GM13976 (cell line): ENCODE measurements around the gene NRDE2.
A peak's percentile ranks its signal among the peaks of the same experiment; 100 is the strongest.

Source experiments
- DNase-seq: peaks from one replicate; pipeline ENCODE4 v3.0.0; 2012; ENCODE audit warnings: low spot score
- in situ Hi-C: fragments of 300-500 bp; cut with MboI; formaldehyde crosslinking; loops from one replicate; pipeline ENCODE4 v1.12.0; 2022; ENCODE audit warnings: low sequenced_read_pairs, mixed read lengths, inconsistent platforms; ENCODE audit not compliant: unreplicated experiment
- TF ChIP-seq, protein P1 (sequence below): IDR thresholded peaks from 2 replicates; pipeline ENCODE4 v1.5.1; 2012; ENCODE audit warnings: borderline replicate concordance, mild to moderate bottlenecking; ENCODE audit not compliant: insufficient read depth; ENCODE audit errors: extremely low read depth, missing control alignments, control extremely low read depth

Gene NRDE2

GRCh38 chr14:90331497-90332270 is at the start of gene NRDE2:
Gene NRDE2, minus strand, starts transcription at chr14:90331941. Its CDS starts 37 bp downstream, at chr14:90331904.
- TF ChIP-seq, protein P1, sequence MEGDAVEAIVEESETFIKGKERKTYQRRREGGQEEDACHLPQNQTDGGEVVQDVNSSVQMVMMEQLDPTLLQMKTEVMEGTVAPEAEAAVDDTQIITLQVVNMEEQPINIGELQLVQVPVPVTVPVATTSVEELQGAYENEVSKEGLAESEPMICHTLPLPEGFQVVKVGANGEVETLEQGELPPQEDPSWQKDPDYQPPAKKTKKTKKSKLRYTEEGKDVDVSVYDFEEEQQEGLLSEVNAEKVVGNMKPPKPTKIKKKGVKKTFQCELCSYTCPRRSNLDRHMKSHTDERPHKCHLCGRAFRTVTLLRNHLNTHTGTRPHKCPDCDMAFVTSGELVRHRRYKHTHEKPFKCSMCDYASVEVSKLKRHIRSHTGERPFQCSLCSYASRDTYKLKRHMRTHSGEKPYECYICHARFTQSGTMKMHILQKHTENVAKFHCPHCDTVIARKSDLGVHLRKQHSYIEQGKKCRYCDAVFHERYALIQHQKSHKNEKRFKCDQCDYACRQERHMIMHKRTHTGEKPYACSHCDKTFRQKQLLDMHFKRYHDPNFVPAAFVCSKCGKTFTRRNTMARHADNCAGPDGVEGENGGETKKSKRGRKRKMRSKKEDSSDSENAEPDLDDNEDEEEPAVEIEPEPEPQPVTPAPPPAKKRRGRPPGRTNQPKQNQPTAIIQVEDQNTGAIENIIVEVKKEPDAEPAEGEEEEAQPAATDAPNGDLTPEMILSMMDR = no peak
- DNase-seq = peak; percentile 96
- in situ Hi-C loops = no loop called here

DNA sequence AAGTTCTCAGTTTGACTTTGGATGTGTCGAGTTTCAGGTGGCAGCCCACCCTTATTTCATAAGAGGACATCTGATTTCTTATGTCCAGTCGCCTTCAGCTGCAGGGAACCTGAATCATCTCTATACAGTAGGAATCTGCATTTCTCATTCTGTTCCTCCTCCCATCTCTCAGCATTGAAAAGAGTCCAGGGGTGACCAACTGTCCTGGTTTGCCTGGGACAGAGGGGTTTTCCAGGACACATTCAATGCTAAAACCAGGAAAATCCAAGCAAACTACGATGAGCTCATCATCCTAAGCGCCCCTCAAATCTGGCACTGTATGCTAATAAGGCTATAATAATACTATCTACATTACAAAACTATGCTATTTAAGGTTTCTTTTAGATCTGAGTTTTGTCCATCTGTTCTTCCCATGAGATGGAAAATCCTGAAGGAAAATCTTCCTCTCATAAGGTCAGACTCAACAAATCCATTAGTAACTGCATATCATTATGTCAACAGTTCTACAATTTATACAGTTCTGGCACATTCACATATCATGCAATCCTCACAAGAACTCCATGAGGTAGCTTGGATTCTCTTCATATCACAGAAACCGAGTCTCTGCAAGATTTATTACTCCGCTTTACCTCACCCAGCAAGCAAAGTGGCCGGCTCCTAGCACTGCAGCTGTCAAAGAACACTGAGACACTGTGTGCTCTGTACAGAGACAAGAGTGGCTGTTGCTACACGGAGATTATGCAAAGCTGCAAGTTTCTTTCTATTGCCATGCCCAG is 49.5 kb upstream of the NRDE2 start:
- TF ChIP-seq, protein P1 = no peak
- no peak for DNase-seq
- in situ Hi-C loops = no loop called here

DNA sequence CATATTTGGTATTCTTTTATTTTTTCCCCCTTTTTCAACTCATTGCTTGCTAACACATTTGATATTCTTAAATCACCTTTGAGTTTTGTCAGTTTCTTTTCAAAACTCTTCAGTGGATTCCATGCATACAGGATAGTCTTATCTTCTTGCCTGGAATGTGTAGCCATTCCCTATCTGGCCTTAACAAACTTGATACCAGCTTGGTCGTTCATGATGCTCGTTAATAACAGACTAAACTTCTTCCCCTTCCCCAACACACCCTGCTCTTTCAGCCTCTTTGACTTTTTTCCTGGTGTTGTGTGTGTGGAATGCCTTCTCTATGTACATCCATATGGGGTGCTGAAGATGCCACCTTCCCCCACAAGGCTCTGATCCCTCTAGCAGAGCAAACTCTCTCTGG is 47.4 kb upstream of the NRDE2 start:
- in situ Hi-C loops = no loop called here
- TF ChIP-seq, protein P1 = no peak
- no peak for DNase-seq

- TF ChIP-seq, protein P1 = no peak
- no peak for DNase-seq
- in situ Hi-C loops = no loop called here
Observed at GRCh38 chr14:90378249-90378648, 46.5 kb upstream of the NRDE2 start.

GRCh38 chr14:90375934-90376333 is 44.2 kb upstream of the NRDE2 start:
- in situ Hi-C loops = no loop called here
- TF ChIP-seq, protein P1 = no peak
- no peak for DNase-seq

- TF ChIP-seq, protein P1 = no peak
- in situ Hi-C loops = no loop called here
- DNase-seq = no peak
Observed at GRCh38 chr14:90374813-90375212, 43.1 kb upstream of the NRDE2 start.
